Smooth muscle cell of the brain vasculature (primary cell): ENCODE data around the gene HAGHL.
A peak's percentile ranks its signal among the peaks of the same experiment; 100 is the strongest.
"Not testable (repeated sequence)": the region's sequence is repeated elsewhere in the genome, so short reads cannot be mapped to it uniquely, and the experiment has no call there.

Source experiments
- DNase-seq: peaks from one replicate; pipeline ENCODE4 v3.0.0-alpha.2; 2012; ENCODE audit warnings: low read depth, low spot score

HAGHL gene

GRCh38 chr16:734981-735881 lies 8.3 kb downstream of the HAGHL start:
- no peak for DNase-seq

- no peak for DNase-seq
Measured at GRCh38 chr16:735982-736453, 9.1 kb downstream of the HAGHL start.

GRCh38 chr16:736936-737481 lies 10.1 kb downstream of the HAGHL start:
- DNase-seq = no peak

- no peak for DNase-seq
Measured at GRCh38 chr16:739560-740458, 12.9 kb downstream of the HAGHL start.

GRCh38 chr16:740459-740763 lies 13.5 kb downstream of the HAGHL start:
- DNase-seq = no peak

GRCh38 chr16:740764-741505 lies 14.0 kb downstream of the HAGHL start, which contains the start of gene CIAO3:
Gene CIAO3, minus strand, starts transcription at chr16:740997. Its CDS starts 12 bp downstream, at chr16:740985.
- DNase-seq = peak; percentile 69

GRCh38 chr16:741986-742629 lies 15.2 kb downstream of the HAGHL start:
- no peak for DNase-seq

GRCh38 chr16:742894-743293 lies 16.0 kb downstream of the HAGHL start:
- not testable (repeated sequence) for DNase-seq

- DNase-seq = no peak
Measured at GRCh38 chr16:743794-744500, 17.0 kb downstream of the HAGHL start.

GRCh38 chr16:745739-746138 lies 18.8 kb downstream of the HAGHL start:
- no peak for DNase-seq

- no peak for DNase-seq
Measured at GRCh38 chr16:746637-747036, 19.7 kb downstream of the HAGHL start.

GRCh38 chr16:747978-748746 lies 21.3 kb downstream of the HAGHL start:
- no peak for DNase-seq

GRCh38 chr16:749010-749409 lies 22.1 kb downstream of the HAGHL start:
- DNase-seq = no peak

GRCh38 chr16:750485-750884 lies 23.6 kb downstream of the HAGHL start:
- no peak for DNase-seq

GRCh38 chr16:751152-752006 lies 24.5 kb downstream of the HAGHL start:
- DNase-seq = no peak

- DNase-seq = no peak
Measured at GRCh38 chr16:752007-752312, 25.1 kb downstream of the HAGHL start.

GRCh38 chr16:754121-754607 lies 27.3 kb downstream of the HAGHL start:
- not testable (repeated sequence) for DNase-seq

- no peak for DNase-seq
Measured at GRCh38 chr16:754656-755055, 27.8 kb downstream of the HAGHL start.

GRCh38 chr16:756428-756827 lies 29.5 kb downstream of the HAGHL start:
- no peak for DNase-seq
